Esophagus muscularis mucosa (tissue), 3 donors: ENCODE data around the gene CERKL.

Source experiments
- CTCF ChIP-seq, 3 experiments: fragments of 200-600 bp in 2 of 3; fragments of 450-650 bp in 1 of 3; sonication (generic) in 2 of 3; IDR thresholded peaks; one replicate each; pipeline ENCODE4 v1.5.1; 2017 to 2019; ENCODE audit warnings: antibody characterized with exemption in 3 of 3, mild to moderate bottlenecking in 2 of 3, moderate library complexity in 1 of 3
- EP300 ChIP-seq: sonication (generic); formaldehyde crosslinking; IDR thresholded peaks from one replicate; pipeline ENCODE4 v1.6.1; 2017; ENCODE audit warnings: antibody characterized with exemption

GRCh38 chr2:181576431-181576830, 80.5 kb downstream of the CERKL start:
- no peak for TF ChIP-seq EP300
- TF ChIP-seq CTCF (IDR thresholded peaks at IDR 0.05) = no peak
